ENCODE measurements around the gene LMOD2.

- TF ChIP-seq POLR2A (IDR thresholded peaks at IDR 0.05) (no peak), CTCF (IDR thresholded peaks at IDR 0.05) (no peak)
Observed at GRCh38 chr7:123705211-123705901, 49.7 kb downstream of the LMOD2 start.

Measured in heart left ventricle (tissue), 13 donors.